ENCODE results near the gene SDF2. TPM values are rescaled to one million over a fixed set of nuclear protein-coding genes. Genes with fewer than 3 reads are reported as not detected.

SDF2 gene
- total and polyA plus RNA-seq, 2 of the 4 experiments (the other 2 are of a cell fraction), result 76.0 to 81.7 TPM

DNA sequence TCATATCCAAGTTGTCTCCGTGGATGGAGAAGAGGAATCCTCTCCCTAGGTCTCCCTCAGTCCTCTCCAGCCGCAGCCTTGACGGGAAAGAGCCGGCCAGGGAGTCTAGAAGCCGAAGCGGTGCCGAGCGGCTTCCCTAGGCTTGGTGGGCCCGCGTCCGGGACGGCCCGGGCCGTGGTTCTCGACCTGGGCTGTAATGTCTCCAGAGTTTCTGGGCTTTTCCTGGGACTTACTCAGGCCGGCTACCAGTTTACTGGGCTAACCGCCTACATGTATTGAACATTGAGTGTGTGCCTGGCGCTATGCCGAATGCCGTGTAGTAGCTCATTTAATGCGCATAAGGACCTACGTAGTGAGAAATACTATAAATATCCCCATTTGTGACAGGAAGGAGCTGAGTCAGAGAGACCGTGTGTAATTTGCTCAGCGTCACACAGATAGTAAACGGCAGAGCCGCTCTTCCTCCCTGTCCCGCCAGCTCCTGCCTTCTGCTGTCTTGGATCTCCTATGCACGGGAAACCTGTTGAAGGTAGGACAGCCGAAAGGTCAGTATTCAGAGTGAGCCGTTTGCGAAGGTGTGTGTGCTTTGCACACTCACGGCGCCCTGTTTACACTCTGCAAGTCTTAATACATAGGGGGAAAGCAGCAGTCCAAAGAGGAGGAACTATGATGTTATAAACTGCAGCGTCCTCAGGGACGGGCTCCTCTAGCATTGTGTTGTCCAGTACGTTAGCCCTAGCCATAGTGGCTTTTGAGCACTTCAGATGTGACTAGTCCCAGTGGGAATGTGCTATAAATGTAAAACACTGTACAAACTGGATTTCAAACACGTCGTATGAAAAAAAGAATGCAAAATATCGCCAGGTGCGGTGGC, 62.2 kb downstream of the SDF2 start:
- H2BK120ac ChIP-seq (ENCODE audit: low read depth, low read length), result peak overlapping the region; percentile 63; the same call in 1 of the 2 replicates
- H3K4me3 ChIP-seq (ENCODE audit: insufficient read depth, low read depth, low read length), result peak overlapping the region; percentile 72
- dilution Hi-C loops (cut with HindIII; ENCODE audit: low sequenced_read_pairs, unreplicated experiment), result no loop called here
- peak overlapping the region; percentile 71 for H3K27ac ChIP-seq (ENCODE audit: insufficient read depth, low read length)
- H3K56ac ChIP-seq (ENCODE audit: extremely low read depth, insufficient read depth, low read length), result peak overlapping the region; percentile 82
- peaks cover 3% of the 10 kb centered on the region; the same call in 1 of the 2 replicates for H4K20me1 ChIP-seq (ENCODE audit: insufficient read depth, low read length)
- H2BK20ac ChIP-seq (ENCODE audit: low read depth, low read length), result no peak overlapping the region; the same call in 1 of the 2 replicates
- no peaks in the 10 kb centered on the region for H3K27me3 ChIP-seq (ENCODE audit: control insufficient read depth, insufficient read depth, low read length)
- peak overlapping the region; percentile 92 for H3K4ac ChIP-seq (ENCODE audit: low read depth, low read length)
- peak overlapping the region; percentile 94 for H2AFZ ChIP-seq (replicated peaks; ENCODE audit: low read length, poor library complexity)
- H3K23ac ChIP-seq (ENCODE audit: low read depth, low read length), result peak overlapping the region; percentile 90
- peak overlapping the region; percentile 48 to 80; a peak in 3 of 4 replicates for H4K8ac ChIP-seq (ENCODE audit: low read depth in 2 of 2, low read length in 2 of 2)
- no peaks in the 10 kb centered on the region for H3K9me1 ChIP-seq (ENCODE audit: insufficient read depth, low read length)
- peak overlapping the region; percentile 40; the same call in 1 of the 2 replicates for H4K91ac ChIP-seq (ENCODE audit: insufficient read depth, low read depth, low read length)
- H3K4me2 ChIP-seq (ENCODE audit: low read depth, low read length), result peak overlapping the region; percentile 92
- H3K9me3 ChIP-seq (ENCODE audit: control insufficient read depth, insufficient read depth, low read length), result no peaks in the 10 kb centered on the region
- ATAC-seq (ENCODE audit: low read depth) (peak; percentile 65), DNase-seq (peak; percentile 94)
- peaks cover 2% of the 10 kb centered on the region for H3K4me1 ChIP-seq (ENCODE audit: control insufficient read depth, insufficient read depth, low read length)
- TF ChIP-seq POLR2A (IDR thresholded peaks at IDR 0.05; ENCODE audit: low read depth, low read length) (peak; percentile 82), NFE2L2 (IDR thresholded peaks at IDR 0.05; ENCODE audit: low read depth, low read length) (no peak), FOS (IDR thresholded peaks at IDR 0.05; ENCODE audit: low read depth, low read length) (peak; percentile 38; the same call in 1 of the 2 replicates), RFX5 (IDR thresholded peaks at IDR 0.05; ENCODE audit: low read depth, low read length) (no peak; the same call in 1 of the 2 replicates), SMC3 (IDR thresholded peaks at IDR 0.05; ENCODE audit: low read depth, low read length) (no peak), BHLHE40 (IDR thresholded peaks at IDR 0.05; ENCODE audit: low read depth, low read length) (0 out of 2 replicates have a peak, but pooled peaks have one; percentile 17), CEBPB (IDR thresholded peaks at IDR 0.05; ENCODE audit: low read depth, low read length) (no peak), MXI1 (IDR thresholded peaks at IDR 0.05; ENCODE audit: borderline replicate concordance, low read depth, low read length) (no peak; the same call in 1 of the 2 replicates), CHD1 (IDR thresholded peaks at IDR 0.05; ENCODE audit: low read depth, low read length) (0 out of 2 replicates have a peak, but pooled peaks have one; percentile 84)
- TF ChIP-seq, protein P1, sequence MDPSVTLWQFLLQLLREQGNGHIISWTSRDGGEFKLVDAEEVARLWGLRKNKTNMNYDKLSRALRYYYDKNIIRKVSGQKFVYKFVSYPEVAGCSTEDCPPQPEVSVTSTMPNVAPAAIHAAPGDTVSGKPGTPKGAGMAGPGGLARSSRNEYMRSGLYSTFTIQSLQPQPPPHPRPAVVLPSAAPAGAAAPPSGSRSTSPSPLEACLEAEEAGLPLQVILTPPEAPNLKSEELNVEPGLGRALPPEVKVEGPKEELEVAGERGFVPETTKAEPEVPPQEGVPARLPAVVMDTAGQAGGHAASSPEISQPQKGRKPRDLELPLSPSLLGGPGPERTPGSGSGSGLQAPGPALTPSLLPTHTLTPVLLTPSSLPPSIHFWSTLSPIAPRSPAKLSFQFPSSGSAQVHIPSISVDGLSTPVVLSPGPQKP (IDR thresholded peaks at IDR 0.05; ENCODE audit: borderline replicate concordance, low read depth, low read length), result no peak
- TF ChIP-seq, protein P2, sequence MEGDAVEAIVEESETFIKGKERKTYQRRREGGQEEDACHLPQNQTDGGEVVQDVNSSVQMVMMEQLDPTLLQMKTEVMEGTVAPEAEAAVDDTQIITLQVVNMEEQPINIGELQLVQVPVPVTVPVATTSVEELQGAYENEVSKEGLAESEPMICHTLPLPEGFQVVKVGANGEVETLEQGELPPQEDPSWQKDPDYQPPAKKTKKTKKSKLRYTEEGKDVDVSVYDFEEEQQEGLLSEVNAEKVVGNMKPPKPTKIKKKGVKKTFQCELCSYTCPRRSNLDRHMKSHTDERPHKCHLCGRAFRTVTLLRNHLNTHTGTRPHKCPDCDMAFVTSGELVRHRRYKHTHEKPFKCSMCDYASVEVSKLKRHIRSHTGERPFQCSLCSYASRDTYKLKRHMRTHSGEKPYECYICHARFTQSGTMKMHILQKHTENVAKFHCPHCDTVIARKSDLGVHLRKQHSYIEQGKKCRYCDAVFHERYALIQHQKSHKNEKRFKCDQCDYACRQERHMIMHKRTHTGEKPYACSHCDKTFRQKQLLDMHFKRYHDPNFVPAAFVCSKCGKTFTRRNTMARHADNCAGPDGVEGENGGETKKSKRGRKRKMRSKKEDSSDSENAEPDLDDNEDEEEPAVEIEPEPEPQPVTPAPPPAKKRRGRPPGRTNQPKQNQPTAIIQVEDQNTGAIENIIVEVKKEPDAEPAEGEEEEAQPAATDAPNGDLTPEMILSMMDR (conservative IDR thresholded peaks at IDR 0.05; ENCODE audit: low read depth, low read length), result no peak
- H3K18ac ChIP-seq (ENCODE audit: low read depth, low read length), result peak overlapping the region; percentile 17; the same call in 1 of the 2 replicates
- intact Hi-C loops (cut with micrococcal nuclease), result no loop called here
- peak overlapping the region; percentile 73 for H2BK5ac ChIP-seq (ENCODE audit: low read depth, low read length, poor library complexity, severe bottlenecking)
- H2BK15ac ChIP-seq (ENCODE audit: low read depth, low read length), result peak overlapping the region; percentile 75; the same call in 1 of the 3 replicates
- H4K5ac ChIP-seq (ENCODE audit: low read depth, low read length), result no peak overlapping the region
- peak overlapping the region; percentile 76 for H3K9ac ChIP-seq (ENCODE audit: low read depth, low read length)
- in situ Hi-C loops (cut with MboI; ENCODE audit: low sequenced_read_pairs), result no loop called here
- BruUV-seq (replicated peaks), result no TSS peak
- peak overlapping the region; percentile 91 for H3K14ac ChIP-seq (replicated peaks; ENCODE audit: low read depth, low read length)
- POLR2A ChIA-PET (ENCODE audit: unreplicated experiment), result no interaction called here
- 10% methylated on average over 23 of the region's 40 CpGs; no CpG with 5 or more reads in 1 of the 2 experiments for WGBS, 2 experiments (ENCODE audit: extremely low coverage in 2 of 2, insufficient read length in 1 of 2)
- CTCF ChIA-PET, result no interaction called here
- H2AK5ac ChIP-seq (ENCODE audit: low read depth, low read length), result peak overlapping the region; percentile 68; the same call in 1 of the 2 replicates
- H3K36me3 ChIP-seq (ENCODE audit: control insufficient read depth, insufficient read depth, low read length), result no peaks in the 10 kb centered on the region
- peaks cover 9 to 25% of the 10 kb centered on the region in 2 experiments; a peak in 2 of 4 replicates for H3K79me1 ChIP-seq (ENCODE audit: low read depth in 1 of 2, low read length in 2 of 2)
- H2AK9ac ChIP-seq (replicated peaks; ENCODE audit: low read depth, low read length, poor library complexity), result peak overlapping the region; percentile 84
